ENCODE results near the gene C1QTNF1.

DNA sequence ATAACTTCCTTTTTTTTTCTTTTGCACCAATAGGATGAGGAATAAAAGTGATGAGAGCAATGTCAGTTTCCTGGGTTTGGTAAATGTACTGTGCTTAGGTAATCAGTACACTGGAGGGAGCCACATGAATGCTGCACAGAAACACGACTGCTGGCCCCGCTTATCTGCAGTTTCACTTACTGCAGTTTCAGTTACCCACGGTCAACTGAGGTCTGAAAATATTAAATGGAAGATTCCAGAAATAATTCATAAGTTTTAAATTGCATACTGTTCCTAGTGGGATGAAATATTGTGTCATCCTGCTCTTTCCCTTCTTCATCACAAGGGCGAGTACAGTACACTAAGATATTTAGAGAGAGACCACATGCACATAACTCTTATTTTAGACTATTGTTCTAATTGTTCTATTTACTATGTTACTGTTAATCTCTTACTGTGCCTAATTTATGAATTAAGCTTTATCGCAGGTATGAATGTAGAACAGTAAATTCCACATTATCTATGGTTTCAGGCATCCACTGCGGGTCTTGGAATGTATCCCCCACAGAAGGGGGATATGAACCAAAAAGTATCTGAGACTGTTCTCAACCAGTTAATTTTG lies 37.8 kb upstream of the C1QTNF1 start:
- TF ChIP-seq EGR1 (IDR thresholded peaks at IDR 0.05) (no peak), NFIC (IDR thresholded peaks at IDR 0.05) (no peak), TEAD4 (IDR thresholded peaks at IDR 0.05) (no peak), REST (IDR thresholded peaks at IDR 0.05; ENCODE audit: low read depth) (no peak), YY1 (IDR thresholded peaks at IDR 0.05; ENCODE audit: low read depth) (no peak), TAF1 (IDR thresholded peaks at IDR 0.05; ENCODE audit: low read depth) (no peak), TCF12 (IDR thresholded peaks at IDR 0.05; ENCODE audit: low read depth) (no peak), USF1 (IDR thresholded peaks at IDR 0.05) (no peak), CEBPB (IDR thresholded peaks at IDR 0.05) (no peak), EP300 (IDR thresholded peaks at IDR 0.05; ENCODE audit: borderline replicate concordance) (no peak)

All from Ishikawa (cell line).